HL-60 (cell line): Measurements from ENCODE around the gene C6.

Source experiments
- DNase-seq, 2 experiments: peaks; one replicate each; pipeline ENCODE4 v3.0.0-alpha.2; 2010 to 2020; ENCODE audit warnings: low read depth in 1 of 2, low spot score in 1 of 2
- H3K27ac ChIP-seq: fragments of 250-450 bp; sonication (Bioruptor Pico); replicated peaks from 2 replicates; pipeline ENCODE4 v1.5.1; 2020; ENCODE audit warnings: mild to moderate bottlenecking, moderate library complexity
- H3K27me3 ChIP-seq: fragments of 250-450 bp; sonication (Bioruptor Pico); 2 replicates; pipeline ENCODE4 v1.5.1; 2021; ENCODE audit warnings: mild to moderate bottlenecking, moderate library complexity; ENCODE audit not compliant: insufficient read depth, poor library complexity, severe bottlenecking
- H3K4me3 ChIP-seq: replicated peaks from 2 replicates; pipeline ENCODE4 v1.5.1; 2011; ENCODE audit warnings: mild to moderate bottlenecking, control low read depth, low read length; ENCODE audit not compliant: insufficient read depth
- GABPA ChIP-seq: IDR thresholded peaks from 2 replicates; pipeline ENCODE4 v1.6.1; 2012; ENCODE audit warnings: low read depth
- POLR2AphosphoS5 ChIP-seq: IDR thresholded peaks from 2 replicates; pipeline ENCODE4 v1.6.1; 2012; ENCODE audit warnings: low read depth
- REST ChIP-seq: IDR thresholded peaks from 2 replicates; pipeline ENCODE4 v1.6.1; 2012; ENCODE audit warnings: low read depth; ENCODE audit not compliant: insufficient replicate concordance
- SPI1 ChIP-seq: IDR thresholded peaks from 2 replicates; pipeline ENCODE4 v1.6.1; 2012; ENCODE audit warnings: low read depth, mild to moderate bottlenecking, borderline replicate concordance
- TF ChIP-seq, protein P1 (sequence below): IDR thresholded peaks from one replicate; pipeline ENCODE4 v1.5.1; 2011; ENCODE audit warnings: low read length, control low read depth, inconsistent platforms; ENCODE audit not compliant: insufficient read depth

Gene C6

GRCh38 chr5:41199660-41200059 lies 13.7 kb downstream of the C6 start:
- Histone ChIP-seq H3K4me3 (no peak overlapping the region), H3K27ac (no peak overlapping the region), H3K27me3 (no peaks in the 10 kb centered on the region)
- no peak for DNase-seq
- TF ChIP-seq SPI1: no peak
- TF ChIP-seq GABPA: no peak
- TF ChIP-seq POLR2AphosphoS5: no peak
- TF ChIP-seq REST: no peak
- TF ChIP-seq, protein P1, sequence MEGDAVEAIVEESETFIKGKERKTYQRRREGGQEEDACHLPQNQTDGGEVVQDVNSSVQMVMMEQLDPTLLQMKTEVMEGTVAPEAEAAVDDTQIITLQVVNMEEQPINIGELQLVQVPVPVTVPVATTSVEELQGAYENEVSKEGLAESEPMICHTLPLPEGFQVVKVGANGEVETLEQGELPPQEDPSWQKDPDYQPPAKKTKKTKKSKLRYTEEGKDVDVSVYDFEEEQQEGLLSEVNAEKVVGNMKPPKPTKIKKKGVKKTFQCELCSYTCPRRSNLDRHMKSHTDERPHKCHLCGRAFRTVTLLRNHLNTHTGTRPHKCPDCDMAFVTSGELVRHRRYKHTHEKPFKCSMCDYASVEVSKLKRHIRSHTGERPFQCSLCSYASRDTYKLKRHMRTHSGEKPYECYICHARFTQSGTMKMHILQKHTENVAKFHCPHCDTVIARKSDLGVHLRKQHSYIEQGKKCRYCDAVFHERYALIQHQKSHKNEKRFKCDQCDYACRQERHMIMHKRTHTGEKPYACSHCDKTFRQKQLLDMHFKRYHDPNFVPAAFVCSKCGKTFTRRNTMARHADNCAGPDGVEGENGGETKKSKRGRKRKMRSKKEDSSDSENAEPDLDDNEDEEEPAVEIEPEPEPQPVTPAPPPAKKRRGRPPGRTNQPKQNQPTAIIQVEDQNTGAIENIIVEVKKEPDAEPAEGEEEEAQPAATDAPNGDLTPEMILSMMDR: no peak

DNA sequence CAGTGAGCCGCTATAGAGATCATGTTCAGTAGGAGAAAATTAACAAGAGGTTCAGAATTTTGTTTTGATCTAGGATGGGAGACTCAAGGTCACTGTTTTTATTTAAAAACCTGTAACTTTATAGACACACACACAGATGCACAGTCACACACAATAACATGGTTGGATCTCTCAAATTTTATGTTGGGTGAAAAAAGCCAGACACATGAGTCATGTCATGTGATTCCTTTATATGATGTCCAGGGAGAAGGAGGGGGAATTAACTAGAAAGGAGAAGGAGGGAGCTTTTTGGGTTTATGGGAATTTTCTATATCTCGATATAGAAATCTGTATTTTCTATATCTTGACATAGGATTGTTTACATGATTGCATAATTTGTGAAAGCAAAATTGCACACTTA lies 17.1 kb downstream of the C6 start:
- H3K4me3 ChIP-seq: no peak overlapping the region
- no peak overlapping the region for H3K27ac ChIP-seq
- no peak for TF ChIP-seq SPI1
- TF ChIP-seq, protein P1: no peak
- no peak for TF ChIP-seq REST
- TF ChIP-seq GABPA: no peak
- no peak for TF ChIP-seq POLR2AphosphoS5
- no peak for DNase-seq
- H3K27me3 ChIP-seq: no peaks in the 10 kb centered on the region

DNA sequence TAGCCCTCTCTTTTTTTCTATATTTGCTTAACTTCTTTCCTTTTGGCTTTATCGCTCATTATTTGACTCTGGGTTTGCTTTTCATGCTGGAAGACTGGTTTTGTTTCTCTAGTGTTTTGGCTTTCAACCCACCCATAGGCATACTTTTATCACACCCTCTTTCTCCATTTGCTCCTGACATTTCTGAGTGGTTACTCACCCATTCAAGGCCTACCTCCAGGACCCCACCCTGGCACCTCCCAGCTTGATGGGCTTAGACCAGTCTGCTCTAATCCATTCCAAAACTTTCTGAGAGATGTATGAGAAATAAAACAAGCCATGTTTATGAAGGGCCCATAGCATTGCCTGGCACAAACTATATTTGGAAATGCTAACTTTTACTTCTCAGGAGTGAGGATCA lies 18.1 kb downstream of the C6 start:
- DNase-seq: no peak
- H3K27ac ChIP-seq: no peak overlapping the region
- H3K4me3 ChIP-seq: no peak overlapping the region
- TF ChIP-seq SPI1: no peak
- no peak for TF ChIP-seq REST
- no peak for TF ChIP-seq GABPA
- no peak for TF ChIP-seq POLR2AphosphoS5
- no peaks in the 10 kb centered on the region for H3K27me3 ChIP-seq

- Histone ChIP-seq H3K27me3 (no peaks in the 10 kb centered on the region), H3K4me3 (no peak overlapping the region), H3K27ac (no peak overlapping the region)
- no peak for DNase-seq
- TF ChIP-seq REST (no peak), POLR2AphosphoS5 (no peak), GABPA (no peak), SPI1 (no peak)
- TF ChIP-seq, protein P1: no peak
Measured at GRCh38 chr5:41194339-41194738, 19.0 kb downstream of the C6 start.
